PFSK-1 (cell line): Measurements from ENCODE around the gene KCNJ16.

Experiments
- FOXP2 ChIP-seq: optimal IDR thresholded peaks from 2 replicates; pipeline ENCODE3; 2011; ENCODE audit warnings: borderline replicate concordance, control low read depth, inconsistent platforms; ENCODE audit not compliant: insufficient read depth; ENCODE audit errors: extremely low read length, extremely low read depth
- POLR2AphosphoS5 ChIP-seq: IDR thresholded peaks from 2 replicates; pipeline ENCODE4 v1.6.1; 2012; ENCODE audit warnings: low read depth, mild to moderate bottlenecking, control low read depth, low read length, moderate library complexity
- SIN3A ChIP-seq: IDR thresholded peaks from 2 replicates; pipeline ENCODE4 v1.6.1; 2012; ENCODE audit warnings: mild to moderate bottlenecking, low read length, moderate library complexity, borderline replicate concordance; ENCODE audit not compliant: insufficient read depth
- TAF1 ChIP-seq: IDR thresholded peaks from 2 replicates; pipeline ENCODE4 v1.6.1; 2012; ENCODE audit warnings: low read length, control low read depth, borderline replicate concordance; ENCODE audit not compliant: insufficient read depth
- TF ChIP-seq, protein P1 (sequence below), 2 experiments: IDR thresholded peaks; 2 replicates each; pipeline versions ENCODE4 v1.6.1 to v1.8.0; 2011 to 2012; ENCODE audit warnings: low read depth in 2 of 2, low read length in 2 of 2, control low read depth in 1 of 2, inconsistent platforms in 1 of 2, mild to moderate bottlenecking in 1 of 2, moderate library complexity in 1 of 2; ENCODE audit not compliant: insufficient read depth in 1 of 2

DNA sequence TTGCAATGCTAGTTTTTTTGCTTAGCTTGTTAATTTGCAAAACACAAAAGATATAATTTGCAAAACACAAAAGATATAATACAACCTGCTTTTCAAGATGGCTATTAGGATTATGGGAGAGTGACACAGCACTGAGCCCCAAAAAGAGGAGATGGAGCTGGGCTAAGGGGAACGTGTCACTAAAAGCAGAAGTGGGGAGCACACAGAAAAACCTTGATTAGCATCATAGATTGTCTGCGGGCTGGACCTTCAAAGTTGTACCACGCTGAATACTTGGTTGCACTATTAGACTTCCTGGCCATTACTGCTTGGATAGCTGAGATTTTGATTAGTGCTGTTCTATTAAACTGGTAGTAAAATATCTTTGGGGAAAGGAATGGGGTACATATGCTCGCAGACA lies 36.2 kb downstream of the KCNJ16 start:
- TF ChIP-seq, protein P1, sequence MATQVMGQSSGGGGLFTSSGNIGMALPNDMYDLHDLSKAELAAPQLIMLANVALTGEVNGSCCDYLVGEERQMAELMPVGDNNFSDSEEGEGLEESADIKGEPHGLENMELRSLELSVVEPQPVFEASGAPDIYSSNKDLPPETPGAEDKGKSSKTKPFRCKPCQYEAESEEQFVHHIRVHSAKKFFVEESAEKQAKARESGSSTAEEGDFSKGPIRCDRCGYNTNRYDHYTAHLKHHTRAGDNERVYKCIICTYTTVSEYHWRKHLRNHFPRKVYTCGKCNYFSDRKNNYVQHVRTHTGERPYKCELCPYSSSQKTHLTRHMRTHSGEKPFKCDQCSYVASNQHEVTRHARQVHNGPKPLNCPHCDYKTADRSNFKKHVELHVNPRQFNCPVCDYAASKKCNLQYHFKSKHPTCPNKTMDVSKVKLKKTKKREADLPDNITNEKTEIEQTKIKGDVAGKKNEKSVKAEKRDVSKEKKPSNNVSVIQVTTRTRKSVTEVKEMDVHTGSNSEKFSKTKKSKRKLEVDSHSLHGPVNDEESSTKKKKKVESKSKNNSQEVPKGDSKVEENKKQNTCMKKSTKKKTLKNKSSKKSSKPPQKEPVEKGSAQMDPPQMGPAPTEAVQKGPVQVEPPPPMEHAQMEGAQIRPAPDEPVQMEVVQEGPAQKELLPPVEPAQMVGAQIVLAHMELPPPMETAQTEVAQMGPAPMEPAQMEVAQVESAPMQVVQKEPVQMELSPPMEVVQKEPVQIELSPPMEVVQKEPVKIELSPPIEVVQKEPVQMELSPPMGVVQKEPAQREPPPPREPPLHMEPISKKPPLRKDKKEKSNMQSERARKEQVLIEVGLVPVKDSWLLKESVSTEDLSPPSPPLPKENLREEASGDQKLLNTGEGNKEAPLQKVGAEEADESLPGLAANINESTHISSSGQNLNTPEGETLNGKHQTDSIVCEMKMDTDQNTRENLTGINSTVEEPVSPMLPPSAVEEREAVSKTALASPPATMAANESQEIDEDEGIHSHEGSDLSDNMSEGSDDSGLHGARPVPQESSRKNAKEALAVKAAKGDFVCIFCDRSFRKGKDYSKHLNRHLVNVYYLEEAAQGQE (IDR thresholded peaks at IDR 0.05; ENCODE audit: insufficient read depth in 1 of 2, low read depth in 2 of 2, low read length in 2 of 2): no peak
- no peak for TF ChIP-seq POLR2AphosphoS5
- no peak for TF ChIP-seq SIN3A
- TF ChIP-seq TAF1: no peak
- TF ChIP-seq FOXP2: no peak
